ENCODE data around the gene NFIB. TPM values are rescaled to one million over a fixed set of nuclear protein-coding genes. Genes with fewer than 3 reads are reported as not detected.
A peak's percentile ranks its signal among the peaks of the same experiment; 100 is the strongest.

NFIB gene
- total and polyA plus RNA-seq, 8 donors = 8.9 to 65.0 (median 45.7) TPM

DNA sequence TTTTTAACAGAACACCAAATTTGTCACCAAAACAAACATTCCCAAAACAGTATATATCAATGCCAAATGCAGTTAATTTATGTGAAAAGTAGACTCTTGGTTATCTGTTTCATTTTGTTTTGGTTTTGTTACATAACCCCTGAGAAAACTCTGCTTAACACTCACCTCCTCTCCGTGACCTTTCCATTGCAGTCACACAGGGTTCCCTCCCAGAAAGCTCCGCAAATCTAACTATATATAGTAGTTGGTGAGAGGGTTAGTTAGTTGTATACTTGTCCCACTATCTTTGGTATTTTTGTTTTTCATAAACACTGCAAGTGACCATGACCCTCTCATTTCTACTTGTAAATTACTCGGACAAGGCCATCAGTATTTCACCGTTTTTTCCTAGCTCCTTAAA lies 25.5 kb downstream of the NFIB start:
- no peak overlapping the region for H3K27ac ChIP-seq
- H3K9me3 ChIP-seq = no peaks in the 10 kb centered on the region
- H3K4me3 ChIP-seq = no peak overlapping the region
- WGBS, 2 donors = 58 to 62% methylated on average over 4 of the region's 4 CpGs
- peaks cover 15 to 41% (median 22%) of the 10 kb centered on the region in 3 donors for H3K4me1 ChIP-seq
- DNase-seq (no peak), ATAC-seq (no peak), FAIRE-seq (no peak)
- H3K36me3 ChIP-seq = no peaks in the 10 kb centered on the region
- intact Hi-C loops (cut with DNase I) = no loop called here
- H3K27me3 ChIP-seq = no peaks in the 10 kb centered on the region
- TF ChIP-seq CTCF (IDR thresholded peaks at IDR 0.05) = no peak

DNA sequence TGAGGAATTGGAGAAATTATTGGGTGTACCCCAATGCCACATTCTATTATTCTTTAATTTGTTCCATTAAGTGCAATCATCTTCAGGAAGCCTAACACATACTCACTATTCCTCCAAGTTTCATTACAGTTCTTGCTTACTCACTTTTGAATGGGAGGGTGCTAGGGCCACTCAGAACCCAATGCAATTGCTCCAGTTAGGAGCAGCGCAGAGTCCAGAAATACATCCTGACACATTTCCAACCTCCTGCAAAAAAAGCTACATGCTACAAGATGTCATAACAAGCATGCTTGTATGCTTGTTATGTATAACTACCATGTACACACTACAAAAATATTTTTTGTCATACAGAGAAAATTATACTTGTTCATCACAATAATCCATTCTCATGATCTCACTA lies 27.8 kb downstream of the NFIB start:
- no peak for ATAC-seq
- no peak for DNase-seq
- TF ChIP-seq CTCF (IDR thresholded peaks at IDR 0.05) = no peak
- H3K36me3 ChIP-seq = no peaks in the 10 kb centered on the region
- FAIRE-seq = no peak
- WGBS, 2 donors = 95 to 100% methylated on average over 1 of the region's 1 CpG
- no peak overlapping the region for H3K27ac ChIP-seq
- H3K4me1 ChIP-seq = peaks cover 13 to 35% (median 20%) of the 10 kb centered on the region in 3 donors
- intact Hi-C loops (cut with DNase I) = no loop called here
- H3K4me3 ChIP-seq = no peak overlapping the region
- no peaks in the 10 kb centered on the region for H3K9me3 ChIP-seq
- H3K27me3 ChIP-seq = no peaks in the 10 kb centered on the region

GRCh38 chr9:14283276-14283675 lies 30.7 kb downstream of the NFIB start:
- FAIRE-seq = no peak
- intact Hi-C loops (cut with DNase I) = no loop called here
- no peak overlapping the region for H3K27ac ChIP-seq
- TF ChIP-seq CTCF (IDR thresholded peaks at IDR 0.05) = no peak
- peak in 2 of 4 donors; percentile 20 to 40 for ATAC-seq
- no peak for DNase-seq
- no peak overlapping the region for H3K4me3 ChIP-seq
- H3K4me1 ChIP-seq = peaks cover 13 to 22% (median 14%) of the 10 kb centered on the region in 3 donors
- H3K9me3 ChIP-seq = no peaks in the 10 kb centered on the region
- no peaks in the 10 kb centered on the region for H3K36me3 ChIP-seq
- 54 to 59% methylated on average over 1 of the region's 1 CpG for WGBS, 2 donors
- H3K27me3 ChIP-seq = no peaks in the 10 kb centered on the region

DNA sequence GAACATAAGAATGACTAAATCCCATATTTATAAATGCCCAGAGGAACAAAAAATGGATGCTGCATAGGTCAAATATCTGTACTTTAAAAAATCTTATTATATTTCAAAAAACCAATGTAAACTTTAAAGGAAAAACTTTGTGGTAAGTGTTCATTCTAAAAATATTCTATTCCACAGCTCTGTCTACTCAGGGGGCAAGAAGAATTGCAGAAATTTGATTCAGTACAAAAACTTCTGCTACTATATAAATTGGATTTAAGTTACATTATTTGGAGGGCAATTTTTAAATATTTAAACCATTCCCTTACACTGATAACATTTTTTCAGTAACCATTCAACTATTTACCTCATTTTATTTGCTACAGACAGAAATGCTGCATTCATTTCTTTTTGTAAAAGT lies 32.1 kb downstream of the NFIB start:
- ATAC-seq (no peak), DNase-seq (no peak), FAIRE-seq (no peak)
- intact Hi-C loops (cut with DNase I) = no loop called here
- Histone ChIP-seq H3K4me3 (no peak overlapping the region), H3K4me1 (peaks cover 15 to 21% (median 17%) of the 10 kb centered on the region in 3 donors), H3K27me3 (no peaks in the 10 kb centered on the region), H3K9me3 (no peaks in the 10 kb centered on the region), H3K36me3 (no peaks in the 10 kb centered on the region), H3K27ac (no peak overlapping the region)
- TF ChIP-seq CTCF (IDR thresholded peaks at IDR 0.05) = no peak

DNA sequence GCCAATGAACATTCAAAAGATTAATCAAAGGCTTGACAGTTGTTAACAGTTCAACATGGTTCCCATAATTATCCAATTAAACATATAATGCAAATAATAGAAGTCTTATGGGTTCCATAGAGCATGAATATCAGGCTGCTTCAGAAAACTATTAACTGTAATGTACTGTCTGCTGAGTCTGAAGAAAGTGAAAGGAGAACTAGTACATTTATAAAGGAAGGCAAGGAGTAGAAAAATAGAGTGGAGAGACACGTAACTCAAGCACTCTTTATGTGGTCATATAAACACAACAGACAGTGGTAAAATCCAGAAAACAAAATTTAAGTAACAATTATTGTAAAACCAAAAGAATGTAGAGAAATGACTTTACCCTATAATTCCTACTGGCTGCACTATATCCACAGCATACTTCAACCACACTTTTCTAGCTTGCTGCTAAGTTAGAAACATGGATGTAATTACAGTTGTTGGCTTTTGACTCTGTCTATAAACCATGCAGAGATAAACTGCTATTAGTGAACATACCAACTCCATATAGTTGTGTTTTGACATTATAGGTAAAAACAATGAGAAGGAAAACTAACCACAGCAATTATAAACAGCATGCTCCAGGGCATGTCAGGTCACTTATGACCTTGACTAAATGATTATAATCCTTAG lies 32.7 kb downstream of the NFIB start:
- H3K4me3 ChIP-seq = no peak overlapping the region
- TF ChIP-seq CTCF (IDR thresholded peaks at IDR 0.05) = no peak
- ATAC-seq = peak in 1 of 4 donors; percentile 42
- DNase-seq = no peak
- H3K9me3 ChIP-seq = no peaks in the 10 kb centered on the region
- 0 to 50% methylated on average over 1 of the region's 1 CpG for WGBS, 2 donors
- H3K27ac ChIP-seq = no peak overlapping the region
- peak; percentile 72 for FAIRE-seq
- no peaks in the 10 kb centered on the region for H3K36me3 ChIP-seq
- no peaks in the 10 kb centered on the region for H3K27me3 ChIP-seq
- peaks cover 17 to 27% (median 19%) of the 10 kb centered on the region in 3 donors for H3K4me1 ChIP-seq
- intact Hi-C loops (cut with DNase I) = no loop called here

Measured in pancreas (tissue), 10 donors.